Measurements from ENCODE around the gene CAPN15. TPM values are rescaled to one million over a fixed set of nuclear protein-coding genes. Genes with fewer than 3 reads are reported as not detected.

CAPN15 gene
- total and polyA plus RNA-seq, 9 of the 15 experiments (the other 6 are each of a cell fraction or from before 2014, with no cell fraction given): 0.62 to 111 (median 14.2) TPM

DNA sequence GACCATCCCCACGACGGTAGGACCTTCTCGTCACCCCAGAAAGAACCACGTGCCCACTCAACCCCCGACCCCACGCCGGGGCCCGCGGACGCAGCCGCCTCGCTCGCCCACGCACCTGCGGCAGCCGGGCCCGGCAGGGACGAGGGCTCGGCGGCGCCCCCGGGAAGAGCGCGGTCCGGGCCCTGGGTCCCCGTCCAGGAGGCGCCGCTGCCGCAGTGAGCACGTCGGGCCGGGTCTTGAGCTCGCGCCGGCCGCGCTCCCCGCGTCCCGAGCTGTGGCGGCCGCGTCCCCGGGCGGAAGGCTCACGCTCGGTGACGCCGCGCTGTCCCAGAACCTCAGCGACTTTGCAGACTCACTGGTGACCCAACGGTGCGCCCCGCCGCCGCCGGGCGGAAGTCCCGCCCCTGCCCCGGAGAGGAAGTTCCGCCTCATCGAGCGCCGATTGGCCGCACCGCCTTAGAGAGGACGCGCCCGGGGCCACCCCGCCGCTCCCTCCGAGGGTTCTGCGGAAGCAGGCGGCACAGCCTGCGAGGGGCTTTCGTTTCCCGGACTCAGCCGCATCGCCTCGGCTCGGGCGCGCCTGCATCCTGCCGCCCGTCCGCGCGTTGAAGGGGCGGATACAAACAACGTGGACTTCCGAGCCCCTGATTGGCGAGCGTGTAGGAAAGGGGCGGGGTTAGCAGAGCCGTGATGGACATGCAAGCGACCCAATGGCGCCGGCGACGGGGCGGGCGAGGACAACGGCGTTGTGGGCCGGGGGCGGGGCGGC is 61.6 kb downstream of the CAPN15 start (continued):
- TF ChIP-seq ZNF282 (CRISPR knock-in tag; IDR thresholded peaks at IDR 0.05): no peak
- peak; percentile 45; the same call in 1 of the 2 replicates for TF ChIP-seq ZBTB1 (CRISPR knock-in tag; IDR thresholded peaks at IDR 0.05; ENCODE audit: borderline replicate concordance, low read depth)
- TF ChIP-seq BRF1 (IDR thresholded peaks at IDR 0.05; ENCODE audit: borderline replicate concordance, extremely low read depth, insufficient read length): no peak
- TF ChIP-seq, protein P1, sequence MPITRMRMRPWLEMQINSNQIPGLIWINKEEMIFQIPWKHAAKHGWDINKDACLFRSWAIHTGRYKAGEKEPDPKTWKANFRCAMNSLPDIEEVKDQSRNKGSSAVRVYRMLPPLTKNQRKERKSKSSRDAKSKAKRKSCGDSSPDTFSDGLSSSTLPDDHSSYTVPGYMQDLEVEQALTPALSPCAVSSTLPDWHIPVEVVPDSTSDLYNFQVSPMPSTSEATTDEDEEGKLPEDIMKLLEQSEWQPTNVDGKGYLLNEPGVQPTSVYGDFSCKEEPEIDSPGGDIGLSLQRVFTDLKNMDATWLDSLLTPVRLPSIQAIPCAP (CRISPR knock-in tag; IDR thresholded peaks at IDR 0.05; ENCODE audit: borderline replicate concordance): no peak
- peak; percentile 85 to 87 for TF ChIP-seq NONO (IDR thresholded peaks at IDR 0.05; ENCODE audit: low read depth in 2 of 2, low read length in 1 of 2)
- no peak for TF ChIP-seq XRCC4 (IDR thresholded peaks at IDR 0.05; ENCODE audit: extremely low read depth, insufficient read depth, insufficient read length)
- no peak; the same call in 1 of the 2 replicates for TF ChIP-seq PML (IDR thresholded peaks at IDR 0.05; ENCODE audit: low read length)
- no peak for TF ChIP-seq PHF20 (IDR thresholded peaks at IDR 0.05; ENCODE audit: partially characterized antibody)
- TF ChIP-seq ZNF77 (CRISPR knock-in tag; IDR thresholded peaks at IDR 0.05): no peak
- TF ChIP-seq FUS (optimal IDR thresholded peaks at IDR 0.05; ENCODE audit: low read depth, low read length): peak; percentile 74
- TF ChIP-seq PHB (CRISPR knock-in tag; IDR thresholded peaks at IDR 0.05): no peak
- TF ChIP-seq, protein P2, sequence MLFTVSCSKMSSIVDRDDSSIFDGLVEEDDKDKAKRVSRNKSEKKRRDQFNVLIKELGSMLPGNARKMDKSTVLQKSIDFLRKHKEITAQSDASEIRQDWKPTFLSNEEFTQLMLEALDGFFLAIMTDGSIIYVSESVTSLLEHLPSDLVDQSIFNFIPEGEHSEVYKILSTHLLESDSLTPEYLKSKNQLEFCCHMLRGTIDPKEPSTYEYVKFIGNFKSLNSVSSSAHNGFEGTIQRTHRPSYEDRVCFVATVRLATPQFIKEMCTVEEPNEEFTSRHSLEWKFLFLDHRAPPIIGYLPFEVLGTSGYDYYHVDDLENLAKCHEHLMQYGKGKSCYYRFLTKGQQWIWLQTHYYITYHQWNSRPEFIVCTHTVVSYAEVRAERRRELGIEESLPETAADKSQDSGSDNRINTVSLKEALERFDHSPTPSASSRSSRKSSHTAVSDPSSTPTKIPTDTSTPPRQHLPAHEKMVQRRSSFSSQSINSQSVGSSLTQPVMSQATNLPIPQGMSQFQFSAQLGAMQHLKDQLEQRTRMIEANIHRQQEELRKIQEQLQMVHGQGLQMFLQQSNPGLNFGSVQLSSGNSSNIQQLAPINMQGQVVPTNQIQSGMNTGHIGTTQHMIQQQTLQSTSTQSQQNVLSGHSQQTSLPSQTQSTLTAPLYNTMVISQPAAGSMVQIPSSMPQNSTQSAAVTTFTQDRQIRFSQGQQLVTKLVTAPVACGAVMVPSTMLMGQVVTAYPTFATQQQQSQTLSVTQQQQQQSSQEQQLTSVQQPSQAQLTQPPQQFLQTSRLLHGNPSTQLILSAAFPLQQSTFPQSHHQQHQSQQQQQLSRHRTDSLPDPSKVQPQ (CRISPR knock-in tag; IDR thresholded peaks at IDR 0.05; ENCODE audit: borderline replicate concordance): no peak
- TF ChIP-seq TCF3 (CRISPR knock-in tag; IDR thresholded peaks at IDR 0.05): no peak
- no peak for TF ChIP-seq HNRNPUL1 (IDR thresholded peaks at IDR 0.05; ENCODE audit: low read length)
- TF ChIP-seq, protein P3, sequence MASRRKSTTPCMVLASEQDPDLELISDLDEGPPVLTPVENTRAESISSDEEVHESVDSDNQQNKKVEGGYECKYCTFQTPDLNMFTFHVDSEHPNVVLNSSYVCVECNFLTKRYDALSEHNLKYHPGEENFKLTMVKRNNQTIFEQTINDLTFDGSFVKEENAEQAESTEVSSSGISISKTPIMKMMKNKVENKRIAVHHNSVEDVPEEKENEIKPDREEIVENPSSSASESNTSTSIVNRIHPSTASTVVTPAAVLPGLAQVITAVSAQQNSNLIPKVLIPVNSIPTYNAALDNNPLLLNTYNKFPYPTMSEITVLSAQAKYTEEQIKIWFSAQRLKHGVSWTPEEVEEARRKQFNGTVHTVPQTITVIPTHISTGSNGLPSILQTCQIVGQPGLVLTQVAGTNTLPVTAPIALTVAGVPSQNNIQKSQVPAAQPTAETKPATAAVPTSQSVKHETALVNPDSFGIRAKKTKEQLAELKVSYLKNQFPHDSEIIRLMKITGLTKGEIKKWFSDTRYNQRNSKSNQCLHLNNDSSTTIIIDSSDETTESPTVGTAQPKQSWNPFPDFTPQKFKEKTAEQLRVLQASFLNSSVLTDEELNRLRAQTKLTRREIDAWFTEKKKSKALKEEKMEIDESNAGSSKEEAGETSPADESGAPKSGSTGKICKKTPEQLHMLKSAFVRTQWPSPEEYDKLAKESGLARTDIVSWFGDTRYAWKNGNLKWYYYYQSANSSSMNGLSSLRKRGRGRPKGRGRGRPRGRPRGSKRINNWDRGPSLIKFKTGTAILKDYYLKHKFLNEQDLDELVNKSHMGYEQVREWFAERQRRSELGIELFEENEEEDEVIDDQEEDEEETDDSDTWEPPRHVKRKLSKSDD (conservative IDR thresholded peaks at IDR 0.05; ENCODE audit: low read length): no peak
- TF ChIP-seq RBM15 (IDR thresholded peaks at IDR 0.05; ENCODE audit: insufficient read depth, low read length): no peak
- TF ChIP-seq NRF1 (conservative IDR thresholded peaks at IDR 0.05 in 1 of 2, IDR thresholded peaks at IDR 0.05 in 1 of 2): peak; percentile 45 to 49
- TF ChIP-seq MTA3 (IDR thresholded peaks at IDR 0.05; ENCODE audit: borderline replicate concordance): peak; percentile 77
- 0 out of 2 replicates have a peak, but pooled peaks have one; percentile 61 for TF ChIP-seq NR4A1 (CRISPR knock-in tag; IDR thresholded peaks at IDR 0.05)
- no peak for TF ChIP-seq NR4A1 (tag; IDR thresholded peaks at IDR 0.05)
- TF ChIP-seq SAP30 (IDR thresholded peaks at IDR 0.05; ENCODE audit: borderline replicate concordance, insufficient read depth, low read depth, low read length, poor library complexity, severe bottlenecking): peak; percentile 77

All from K562 (cell line).